Natural killer cell (primary cell): ENCODE data around the gene KCNA2. TPM values are rescaled to one million over a fixed set of nuclear protein-coding genes. Genes with fewer than 3 reads are reported as not detected.

Experiments
- ATAC-seq, 3 donors: fragments of 150-1000 bp in 2 of 3; fragments of 200-7000 bp in 1 of 3; cut with Tn5 transposase; 1 replicate in 1 of 3; 2 replicates in 2 of 3; pipeline ENCODE4 v1.10.0; 2021; ENCODE audit warnings: mild to moderate bottlenecking in 2 of 3, moderate library complexity in 2 of 3
- DNase-seq, 2 donors: peaks; one replicate each; pipeline versions ENCODE4 v3.0.0 to v3.0.0-alpha.2; 2013 to 2021; ENCODE audit warnings: mixed read lengths in 1 of 2
- H3K27ac ChIP-seq: one replicate; pipeline ENCODE4 v1.5.1; 2013; ENCODE audit warnings: mild to moderate bottlenecking, low read length
- H3K27me3 ChIP-seq: one replicate; pipeline ENCODE4 v1.6.1; 2013; ENCODE audit warnings: low read length; ENCODE audit not compliant: control insufficient read depth, insufficient read depth
- H3K36me3 ChIP-seq: one replicate; pipeline ENCODE4 v1.6.1; 2013; ENCODE audit warnings: low read length; ENCODE audit not compliant: control insufficient read depth, insufficient read depth
- H3K4me1 ChIP-seq: one replicate; pipeline ENCODE4 v1.6.1; 2013; ENCODE audit warnings: low read length; ENCODE audit not compliant: control insufficient read depth, insufficient read depth
- H3K4me3 ChIP-seq: one replicate; pipeline ENCODE4 v1.5.1; 2013; ENCODE audit warnings: low read length
- H3K9me3 ChIP-seq: one replicate; pipeline ENCODE4 v1.6.1; 2013; ENCODE audit warnings: low read length; ENCODE audit not compliant: control insufficient read depth, insufficient read depth
- H3K27ac Mint-ChIP-seq, 2 donors: one replicate each; pipeline ENCODE4 v1.8.0; 2022; ENCODE audit warnings: mild to moderate bottlenecking in 2 of 2, mixed read lengths in 2 of 2, moderate library complexity in 1 of 2
- H3K27me3 Mint-ChIP-seq, 2 donors: one replicate each; pipeline ENCODE4 v1.8.0; 2022; ENCODE audit warnings: low read depth in 2 of 2, mixed read lengths in 2 of 2
- H3K36me3 Mint-ChIP-seq: one replicate; pipeline ENCODE4 v1.8.0; 2022; ENCODE audit warnings: mixed read lengths
- H3K4me1 Mint-ChIP-seq, 2 donors: one replicate each; pipeline ENCODE4 v1.8.0; 2022; ENCODE audit warnings: mixed read lengths in 2 of 2
- H3K4me3 Mint-ChIP-seq: one replicate; pipeline ENCODE4 v1.8.0; 2022; ENCODE audit warnings: mild to moderate bottlenecking, moderate library complexity, mixed read lengths
- H3K9me3 Mint-ChIP-seq, 2 donors: one replicate each; pipeline ENCODE4 v1.8.0; 2022; ENCODE audit warnings: mixed read lengths in 2 of 2
- WGBS: methylation state at CpG from one replicate; pipeline ENCODE4 v1.1.7; 2013; ENCODE audit warnings: missing lambda C conversion rate; ENCODE audit not compliant: insufficient coverage; 5-methylcytosine and 5-hydroxymethylcytosine counted together
- intact Hi-C: fragments of 100-400 bp; cut with micrococcal nuclease; formaldehyde crosslinking; loops from one replicate; pipeline ENCODE4 v1.14.2; 2022
- total RNA-seq, 4 donors: library from RNA; stranded (reverse); fragments of 120-200 nt in 1 of 4; gene quantifications; one replicate each; pipeline versions ENCODE4 v1.2.3 to v1.2.4, GENCODE V29; 2013 to 2022
- TF ChIP-seq, protein P1 (sequence below): fragments of 200-600 bp; IDR thresholded peaks from one replicate; pipeline ENCODE4 v1.8.0; 2022; ENCODE audit warnings: antibody characterized with exemption

Gene KCNA2
- total RNA-seq, 3 donors from 2014 or later (not counting 1 experiment from before 2014, with no cell fraction given): 0.07 to 2.6 (median 0.26) TPM

DNA sequence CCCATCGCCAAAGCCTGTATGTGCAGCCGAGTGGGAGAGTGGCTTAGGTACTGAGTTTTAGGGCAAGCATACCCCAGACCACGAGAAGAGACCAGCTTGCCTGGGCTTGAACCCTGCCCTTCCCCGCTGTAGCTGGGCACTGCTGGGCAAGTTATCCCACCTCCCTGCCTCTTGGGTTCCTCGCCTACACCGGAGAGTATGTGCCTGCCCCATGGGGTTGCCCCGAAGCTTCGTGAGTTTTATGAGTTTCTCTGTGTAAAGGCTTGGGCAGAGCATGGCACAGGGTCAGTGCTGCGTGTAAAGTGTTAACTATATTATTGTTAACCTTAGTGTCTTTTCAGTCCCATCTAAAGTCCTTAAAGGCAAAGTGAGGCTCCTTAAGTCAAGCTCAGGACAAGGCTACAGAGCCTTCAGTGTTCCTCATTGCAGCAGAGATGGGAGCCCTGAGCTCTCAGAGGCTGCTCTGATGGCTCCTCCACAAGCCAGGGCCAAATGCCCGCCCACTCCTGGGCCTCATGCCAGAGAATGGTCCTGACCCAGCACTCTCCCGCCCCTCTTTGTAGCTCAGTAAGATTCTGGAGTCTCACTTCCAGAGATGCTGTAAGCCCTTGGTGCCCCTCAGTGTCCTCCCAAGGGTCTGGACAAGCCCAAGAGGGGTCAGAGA is 50.2 kb downstream of the KCNA2 start:
- Histone ChIP-seq H3K4me1 (peaks cover 4% of the 10 kb centered on the region), H3K27ac (no peak overlapping the region), H3K9me3 (no peaks in the 10 kb centered on the region), H3K4me3 (no peak overlapping the region), H3K27me3 (peaks cover 16% of the 10 kb centered on the region), H3K36me3 (no peaks in the 10 kb centered on the region)
- 69% methylated on average over 11 of the region's 11 CpGs for WGBS
- Mint-ChIP-seq H3K4me1 (peaks cover 3 to 5% of the 10 kb centered on the region in 2 donors), H3K4me3 (no peak overlapping the region), H3K27ac (no peak overlapping the region), H3K36me3 (no peaks in the 10 kb centered on the region), H3K27me3 (peaks cover 43 to 54% of the 10 kb centered on the region in 2 donors), H3K9me3 (no peaks in the 10 kb centered on the region)
- intact Hi-C loops: loop anchor here (5.0 kb wide), 1 partner anchor 226 kb away; no protein-coding TSS in a partner anchor
- DNase-seq: no peak
- ATAC-seq: no peak
- TF ChIP-seq, protein P1, sequence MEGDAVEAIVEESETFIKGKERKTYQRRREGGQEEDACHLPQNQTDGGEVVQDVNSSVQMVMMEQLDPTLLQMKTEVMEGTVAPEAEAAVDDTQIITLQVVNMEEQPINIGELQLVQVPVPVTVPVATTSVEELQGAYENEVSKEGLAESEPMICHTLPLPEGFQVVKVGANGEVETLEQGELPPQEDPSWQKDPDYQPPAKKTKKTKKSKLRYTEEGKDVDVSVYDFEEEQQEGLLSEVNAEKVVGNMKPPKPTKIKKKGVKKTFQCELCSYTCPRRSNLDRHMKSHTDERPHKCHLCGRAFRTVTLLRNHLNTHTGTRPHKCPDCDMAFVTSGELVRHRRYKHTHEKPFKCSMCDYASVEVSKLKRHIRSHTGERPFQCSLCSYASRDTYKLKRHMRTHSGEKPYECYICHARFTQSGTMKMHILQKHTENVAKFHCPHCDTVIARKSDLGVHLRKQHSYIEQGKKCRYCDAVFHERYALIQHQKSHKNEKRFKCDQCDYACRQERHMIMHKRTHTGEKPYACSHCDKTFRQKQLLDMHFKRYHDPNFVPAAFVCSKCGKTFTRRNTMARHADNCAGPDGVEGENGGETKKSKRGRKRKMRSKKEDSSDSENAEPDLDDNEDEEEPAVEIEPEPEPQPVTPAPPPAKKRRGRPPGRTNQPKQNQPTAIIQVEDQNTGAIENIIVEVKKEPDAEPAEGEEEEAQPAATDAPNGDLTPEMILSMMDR: no peak

DNA sequence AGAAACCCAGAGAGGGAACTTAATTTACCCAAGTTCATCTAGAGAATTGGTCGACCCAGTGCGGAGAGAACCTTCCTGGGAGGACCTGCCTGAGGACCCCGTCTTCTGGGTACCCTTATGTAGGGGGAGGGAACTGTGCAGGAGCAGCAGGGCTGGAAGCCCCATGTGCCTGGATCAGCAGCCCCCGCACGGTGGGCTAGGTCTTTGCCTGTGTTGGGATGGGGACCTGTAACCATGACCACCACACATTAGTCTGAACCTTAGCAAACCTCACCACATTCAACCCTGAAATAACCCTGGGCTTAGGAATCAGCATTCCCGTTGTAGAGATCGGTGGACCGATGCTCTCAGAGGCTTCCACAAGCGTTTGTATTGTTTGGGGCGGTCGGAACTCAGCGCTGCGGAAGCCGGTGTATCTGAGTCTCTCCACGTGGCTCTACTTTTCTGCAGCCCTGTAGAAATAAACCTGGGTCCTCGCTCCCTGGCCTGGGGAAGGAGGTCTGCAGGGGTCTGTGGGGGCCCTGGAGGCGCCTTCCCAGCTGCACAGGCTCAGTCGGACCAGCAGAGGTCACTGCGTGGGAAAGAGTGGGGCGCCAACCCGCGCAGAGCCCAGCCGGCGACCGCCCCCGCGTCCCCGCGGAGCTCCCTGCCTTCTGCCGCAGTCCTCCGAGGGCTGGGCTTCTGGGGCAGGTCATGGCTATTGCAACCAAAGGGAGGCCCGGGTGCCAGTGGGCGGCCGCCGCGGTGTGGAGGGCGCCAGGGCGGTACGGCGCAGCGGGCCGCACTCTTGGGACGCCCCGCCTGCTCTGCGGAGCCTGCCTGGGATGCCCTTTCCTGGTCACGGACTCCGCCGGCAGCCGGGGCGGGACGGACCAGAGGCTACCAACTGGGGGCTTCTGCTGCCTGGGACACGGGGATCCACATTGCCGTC is 51.0 kb downstream of the KCNA2 start:
- Histone ChIP-seq H3K9me3 (no peaks in the 10 kb centered on the region), H3K36me3 (no peaks in the 10 kb centered on the region), H3K4me1 (peaks cover 4% of the 10 kb centered on the region), H3K27me3 (peaks cover 16% of the 10 kb centered on the region), H3K27ac (no peak overlapping the region), H3K4me3 (no peak overlapping the region)
- Mint-ChIP-seq H3K4me1 (peaks cover 3 to 5% of the 10 kb centered on the region in 2 donors), H3K4me3 (peak overlapping the region; percentile 41), H3K36me3 (no peaks in the 10 kb centered on the region), H3K27me3 (peaks cover 43 to 54% of the 10 kb centered on the region in 2 donors), H3K9me3 (no peaks in the 10 kb centered on the region), H3K27ac (no peak overlapping the region)
- ATAC-seq (peak; percentile 67 to 94 (median 73)), DNase-seq (peak; percentile 27 to 76)
- intact Hi-C loops: loop anchor here (5.0 kb wide), 1 partner anchor 227 kb away; no protein-coding TSS in a partner anchor
- WGBS: 11% methylated on average over 52 of the region's 53 CpGs
- TF ChIP-seq, protein P1: peak; percentile 50

DNA sequence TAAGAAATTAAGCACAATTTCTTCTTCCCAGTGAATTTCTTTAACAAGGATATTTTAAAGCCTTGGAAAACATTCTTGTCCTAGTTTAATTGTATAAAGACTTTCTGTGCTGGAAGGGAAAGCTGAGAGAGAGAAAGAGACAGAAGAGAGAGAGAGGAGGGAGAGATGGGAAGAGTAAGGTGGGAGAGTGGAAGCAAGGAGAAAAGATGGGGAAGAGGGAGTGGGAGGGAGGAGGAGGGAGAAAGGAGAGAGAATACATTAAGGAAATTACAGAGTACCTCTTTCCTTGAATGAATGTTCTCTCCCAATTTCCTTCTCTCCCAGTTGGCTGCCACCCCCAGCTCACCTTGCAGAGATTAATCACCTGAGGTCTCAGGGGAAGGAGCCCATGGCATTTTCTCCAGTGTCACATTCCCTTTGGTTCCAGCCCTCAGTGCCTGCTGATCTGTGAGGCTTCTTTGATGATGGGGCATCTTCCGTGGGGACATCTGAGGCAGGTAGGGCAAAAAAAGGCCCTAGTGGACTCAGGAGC is 54.8 kb downstream of the KCNA2 start:
- H3K36me3 ChIP-seq: no peaks in the 10 kb centered on the region
- ATAC-seq (no peak), DNase-seq (no peak)
- no peak overlapping the region for H3K27ac ChIP-seq
- Mint-ChIP-seq H3K4me3 (no peak overlapping the region), H3K4me1 (peaks cover 3 to 5% of the 10 kb centered on the region in 2 donors), H3K36me3 (no peaks in the 10 kb centered on the region), H3K27ac (no peak overlapping the region), H3K9me3 (no peaks in the 10 kb centered on the region), H3K27me3 (peaks cover 27 to 29% of the 10 kb centered on the region in 2 donors)
- H3K27me3 ChIP-seq: peaks cover 16% of the 10 kb centered on the region
- no peak overlapping the region for H3K4me3 ChIP-seq
- peaks cover 4% of the 10 kb centered on the region for H3K4me1 ChIP-seq
- WGBS: 94% methylated on average over 1 of the region's 1 CpG
- no peaks in the 10 kb centered on the region for H3K9me3 ChIP-seq
- intact Hi-C loops: no loop called here
- TF ChIP-seq, protein P1: no peak
